Astrocyte of the cerebellum (primary cell): ENCODE measurements around the gene MAP2K2.

Source experiments
- DNase-seq: peaks from one replicate; pipeline ENCODE4 v3.0.0-alpha.2; 2011; ENCODE audit warnings: low read depth
- H3K4me3 ChIP-seq: 2 replicates; pipeline ENCODE4 v1.5.1; 2011; ENCODE audit warnings: mild to moderate bottlenecking, low read depth, low read length, moderate library complexity
- CTCF ChIP-seq: IDR thresholded peaks from 2 replicates; pipeline ENCODE4 v1.5.1; 2012; ENCODE audit warnings: low read length, low read depth, moderate library complexity, mild to moderate bottlenecking; ENCODE audit errors: missing control alignments
- in situ Hi-C: cut with HindIII; loops from 2 replicates; pipeline ENCODE4 v1.10.0; 2017; ENCODE audit warnings: low sequenced_read_pairs

Gene MAP2K2

GRCh38 chr19:4077800-4078684 lies 45.9 kb downstream of the MAP2K2 start:
- DNase-seq: no peak
- in situ Hi-C loops: no loop called here
- H3K4me3 ChIP-seq: peak overlapping the region; percentile 34
- no peak for TF ChIP-seq CTCF

GRCh38 chr19:4077007-4077374 lies 46.9 kb downstream of the MAP2K2 start:
- no peak for TF ChIP-seq CTCF
- DNase-seq: no peak
- in situ Hi-C loops: no loop called here
- H3K4me3 ChIP-seq: no peak overlapping the region

- in situ Hi-C loops: no loop called here
- no peak for TF ChIP-seq CTCF
- DNase-seq: no peak
- H3K4me3 ChIP-seq: no peak overlapping the region
Observed at GRCh38 chr19:4075373-4075772, 48.5 kb downstream of the MAP2K2 start.

GRCh38 chr19:4071610-4072009 lies 52.3 kb downstream of the MAP2K2 start:
- no peak for TF ChIP-seq CTCF
- DNase-seq: no peak
- in situ Hi-C loops: no loop called here
- H3K4me3 ChIP-seq: no peak overlapping the region

- no peak for DNase-seq
- TF ChIP-seq CTCF: no peak
- no peak overlapping the region for H3K4me3 ChIP-seq
- in situ Hi-C loops: loop anchor here (10.0 kb wide), 1 partner anchor 135 kb away; no protein-coding TSS in a partner anchor
Observed at GRCh38 chr19:4069331-4069959, 54.5 kb downstream of the MAP2K2 start.

GRCh38 chr19:4068047-4068966 lies 55.6 kb downstream of the MAP2K2 start:
- in situ Hi-C loops: loop anchor here (10.0 kb wide), 1 partner anchor 136 kb away; no protein-coding TSS in a partner anchor
- no peak for TF ChIP-seq CTCF
- DNase-seq: no peak
- H3K4me3 ChIP-seq: peak overlapping the region; percentile 61
